ENCODE results near the gene ITPK1. TPM values are rescaled to one million over a fixed set of nuclear protein-coding genes. Genes with fewer than 3 reads are reported as not detected.

ITPK1 gene
- total and polyA plus RNA-seq, 5 donors from 2014 or later, result 19.5 to 54.1 (median 22.1) TPM

DNA sequence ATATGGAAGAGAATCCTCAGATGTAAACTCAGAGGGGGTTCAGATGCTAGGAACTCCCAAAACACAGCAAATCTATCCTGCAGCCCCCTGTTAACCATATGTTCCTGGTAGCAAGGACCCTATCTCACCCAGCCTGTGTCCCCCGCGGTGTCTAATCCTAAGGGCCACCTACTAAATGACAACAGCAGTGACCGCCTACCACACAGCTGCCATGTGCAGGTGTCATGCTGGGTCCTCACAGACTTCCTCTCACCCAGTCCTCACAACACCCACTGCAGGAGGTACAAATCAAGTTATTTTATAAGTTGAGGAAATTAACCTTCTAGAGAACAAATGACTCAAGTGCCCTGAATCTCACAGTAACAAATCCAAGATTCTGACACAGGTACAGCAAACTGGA is 73.9 kb downstream of the ITPK1 start:
- no peaks in the 10 kb centered on the region for H3K9me3 Mint-ChIP-seq
- H3K27me3 Mint-ChIP-seq, result no peaks in the 10 kb centered on the region
- Histone ChIP-seq H3K36me3 (ENCODE audit: control insufficient read depth, insufficient read depth, low read length) (no peaks in the 10 kb centered on the region), H3K4me3 (ENCODE audit: low read depth, low read length) (no peak overlapping the region), H3K4me1 (ENCODE audit: control insufficient read depth, insufficient read depth, low read length, poor library complexity, severe bottlenecking) (peaks cover 7% of the 10 kb centered on the region), H3K27ac (ENCODE audit: insufficient read depth, low read length, poor library complexity, severe bottlenecking) (no peak overlapping the region), H3K9me3 (ENCODE audit: control insufficient read depth in 2 of 2, low read length in 2 of 2) (no peaks in the 10 kb centered on the region), H3K27me3 (ENCODE audit: control insufficient read depth, insufficient read depth, low read length) (no peaks in the 10 kb centered on the region)
- no peak for ATAC-seq (ENCODE audit: low read depth in 2 of 2)
- H3K4me1 Mint-ChIP-seq, result peaks cover 6 to 61% (median 23%) of the 10 kb centered on the region in 4 donors
- no peaks in the 10 kb centered on the region for H3K36me3 Mint-ChIP-seq
- H3K27ac Mint-ChIP-seq, result peak overlapping the region in 2 of 3 donors; percentile 41 to 59
- H3K4me3 Mint-ChIP-seq, result no peak overlapping the region
- DNase-seq, result no peak

DNA sequence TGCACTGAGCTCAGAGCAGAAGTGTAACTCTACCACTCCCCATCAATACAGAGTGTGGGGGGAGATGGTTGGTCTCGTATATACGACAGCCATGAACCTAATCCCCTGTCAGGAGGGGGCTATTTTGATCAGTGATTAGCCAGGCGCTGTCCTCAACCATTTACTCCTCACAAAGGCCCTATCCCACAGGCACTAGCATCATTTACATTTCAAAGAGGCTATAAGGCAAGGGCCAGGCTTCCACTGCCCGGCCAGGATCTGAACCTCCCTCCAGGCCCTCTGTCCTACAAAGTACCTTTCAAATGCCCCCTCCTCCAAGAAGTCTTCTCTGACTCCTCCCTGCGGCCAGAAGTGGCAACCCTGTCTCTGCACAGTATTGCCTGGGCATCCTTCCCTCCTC is 74.7 kb downstream of the ITPK1 start:
- DNase-seq, result no peak
- Histone ChIP-seq H3K27ac (ENCODE audit: insufficient read depth, low read length, poor library complexity, severe bottlenecking) (no peak overlapping the region), H3K4me3 (ENCODE audit: low read depth, low read length) (no peak overlapping the region), H3K4me1 (ENCODE audit: control insufficient read depth, insufficient read depth, low read length, poor library complexity, severe bottlenecking) (peaks cover 7% of the 10 kb centered on the region), H3K36me3 (ENCODE audit: control insufficient read depth, insufficient read depth, low read length) (no peaks in the 10 kb centered on the region), H3K27me3 (ENCODE audit: control insufficient read depth, insufficient read depth, low read length) (no peaks in the 10 kb centered on the region), H3K9me3 (ENCODE audit: control insufficient read depth in 2 of 2, low read length in 2 of 2) (no peaks in the 10 kb centered on the region)
- Mint-ChIP-seq H3K27ac (peak overlapping the region; percentile 73 to 83 (median 82)), H3K4me1 (peaks cover 6 to 58% (median 20%) of the 10 kb centered on the region in 4 donors), H3K36me3 (no peaks in the 10 kb centered on the region), H3K27me3 (no peaks in the 10 kb centered on the region), H3K4me3 (no peak overlapping the region), H3K9me3 (no peaks in the 10 kb centered on the region)
- ATAC-seq (ENCODE audit: low read depth in 2 of 2), result no peak

DNA sequence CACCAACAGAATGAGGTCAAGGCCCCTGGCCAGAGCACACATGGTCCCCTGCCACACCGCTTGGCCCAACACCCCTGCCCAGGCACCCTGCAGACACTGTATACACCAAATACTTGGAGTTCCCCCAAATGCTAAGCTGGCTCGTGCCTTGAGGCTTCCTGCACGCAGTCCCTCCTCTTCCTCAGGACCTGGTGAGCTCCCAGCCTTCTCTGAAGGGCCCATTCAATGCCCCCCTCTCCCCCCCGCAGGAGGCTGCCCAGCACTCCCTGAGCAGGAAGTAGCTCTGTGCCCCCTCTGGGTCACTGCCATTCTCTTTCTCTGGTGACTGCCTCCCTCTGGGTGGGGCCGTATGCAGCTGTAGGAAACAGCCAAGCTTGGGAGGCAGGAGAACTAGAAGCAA is 75.3 kb downstream of the ITPK1 start:
- H3K4me3 ChIP-seq (ENCODE audit: low read depth, low read length), result no peak overlapping the region
- Mint-ChIP-seq H3K36me3 (no peaks in the 10 kb centered on the region), H3K4me3 (no peak overlapping the region), H3K27me3 (no peaks in the 10 kb centered on the region), H3K4me1 (peaks cover 6 to 55% (median 18%) of the 10 kb centered on the region in 4 donors), H3K27ac (peak overlapping the region in 2 of 3 donors; percentile 73 to 83), H3K9me3 (no peaks in the 10 kb centered on the region)
- H3K4me1 ChIP-seq (ENCODE audit: control insufficient read depth, insufficient read depth, low read length, poor library complexity, severe bottlenecking), result peaks cover 7% of the 10 kb centered on the region
- DNase-seq (no peak), ATAC-seq (ENCODE audit: low read depth in 2 of 2) (no peak)
- H3K36me3 ChIP-seq (ENCODE audit: control insufficient read depth, insufficient read depth, low read length), result no peaks in the 10 kb centered on the region
- no peak overlapping the region for H3K27ac ChIP-seq (ENCODE audit: insufficient read depth, low read length, poor library complexity, severe bottlenecking)
- H3K9me3 ChIP-seq (ENCODE audit: control insufficient read depth in 2 of 2, low read length in 2 of 2), result no peaks in the 10 kb centered on the region
- H3K27me3 ChIP-seq (ENCODE audit: control insufficient read depth, insufficient read depth, low read length), result no peaks in the 10 kb centered on the region

DNA sequence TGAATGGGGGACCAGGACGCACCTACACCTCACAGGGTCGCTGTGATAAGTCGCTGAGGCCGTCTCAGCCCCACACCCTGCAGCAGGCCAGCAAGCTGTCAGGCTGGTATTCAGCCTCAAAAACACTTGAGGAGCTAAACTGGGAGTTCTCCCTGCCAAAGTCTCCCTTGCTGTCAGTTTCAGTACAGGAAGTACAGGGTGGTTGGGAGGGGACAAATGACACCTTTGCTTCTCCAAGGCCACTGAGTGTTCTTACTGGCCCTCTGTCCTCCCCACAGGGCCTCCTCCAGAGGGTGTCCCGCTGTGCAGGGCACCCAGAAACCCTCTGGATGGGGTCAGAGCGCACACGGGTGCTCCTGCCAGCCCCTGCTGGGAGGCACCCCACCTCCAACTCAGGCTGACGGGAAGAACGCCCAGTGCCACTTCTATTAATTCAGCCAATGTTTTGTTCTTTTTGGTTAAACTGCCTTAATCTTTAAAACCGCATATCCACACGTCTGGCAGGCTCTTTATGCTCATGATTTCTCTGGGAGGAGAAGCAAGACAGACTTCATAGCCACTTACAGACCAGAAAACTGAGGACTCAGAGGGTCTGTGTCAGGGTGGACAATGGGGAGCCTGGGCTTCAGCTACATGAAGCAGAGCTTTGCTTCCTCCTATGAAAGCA is 75.9 kb downstream of the ITPK1 start:
- H3K4me3 ChIP-seq (ENCODE audit: low read depth, low read length), result no peak overlapping the region
- H3K9me3 ChIP-seq (ENCODE audit: control insufficient read depth in 2 of 2, low read length in 2 of 2), result no peaks in the 10 kb centered on the region
- Mint-ChIP-seq H3K9me3 (no peaks in the 10 kb centered on the region), H3K27me3 (no peaks in the 10 kb centered on the region), H3K27ac (peak overlapping the region in 2 of 3 donors; percentile 42 to 46), H3K4me3 (no peak overlapping the region), H3K36me3 (no peaks in the 10 kb centered on the region), H3K4me1 (peaks cover 6 to 53% (median 19%) of the 10 kb centered on the region in 4 donors)
- no peaks in the 10 kb centered on the region for H3K27me3 ChIP-seq (ENCODE audit: control insufficient read depth, insufficient read depth, low read length)
- H3K27ac ChIP-seq (ENCODE audit: insufficient read depth, low read length, poor library complexity, severe bottlenecking), result no peak overlapping the region
- H3K36me3 ChIP-seq (ENCODE audit: control insufficient read depth, insufficient read depth, low read length), result no peaks in the 10 kb centered on the region
- peaks cover 9% of the 10 kb centered on the region for H3K4me1 ChIP-seq (ENCODE audit: control insufficient read depth, insufficient read depth, low read length, poor library complexity, severe bottlenecking)
- ATAC-seq (ENCODE audit: low read depth in 2 of 2) (no peak), DNase-seq (no peak)

DNA sequence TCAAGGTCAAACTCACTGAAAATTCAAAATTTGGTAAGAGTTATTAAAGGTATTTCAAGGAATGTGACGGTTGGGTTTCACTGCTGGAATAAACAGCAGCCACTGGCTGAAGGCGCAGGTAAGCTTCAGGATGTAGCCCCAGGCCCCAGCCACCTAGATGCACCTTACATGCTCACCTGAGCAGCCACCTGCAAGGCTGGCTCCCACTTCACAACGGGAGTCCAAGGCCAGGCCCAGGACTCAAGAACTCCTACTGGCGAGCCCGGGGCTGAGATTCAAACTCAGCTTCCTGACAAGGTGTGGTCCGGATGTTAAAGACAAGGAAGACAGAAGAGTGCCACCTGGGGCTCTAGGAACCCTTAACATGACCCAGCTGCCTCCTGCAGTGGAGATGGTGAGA is 78.4 kb downstream of the ITPK1 start:
- no peak overlapping the region for H3K27ac ChIP-seq (ENCODE audit: insufficient read depth, low read length, poor library complexity, severe bottlenecking)
- Mint-ChIP-seq H3K4me1 (peaks cover 6 to 52% (median 25%) of the 10 kb centered on the region in 4 donors), H3K27me3 (no peaks in the 10 kb centered on the region), H3K4me3 (peak overlapping the region in 1 of 4 donors; percentile 52), H3K27ac (peak overlapping the region; percentile 80 to 84 (median 83)), H3K36me3 (no peaks in the 10 kb centered on the region), H3K9me3 (no peaks in the 10 kb centered on the region)
- H3K4me3 ChIP-seq (ENCODE audit: low read depth, low read length), result no peak overlapping the region
- ATAC-seq (ENCODE audit: low read depth in 2 of 2) (no peak), DNase-seq (no peak)
- no peaks in the 10 kb centered on the region for H3K27me3 ChIP-seq (ENCODE audit: control insufficient read depth, insufficient read depth, low read length)
- H3K9me3 ChIP-seq (ENCODE audit: control insufficient read depth in 2 of 2, low read length in 2 of 2), result no peaks in the 10 kb centered on the region
- H3K4me1 ChIP-seq (ENCODE audit: control insufficient read depth, insufficient read depth, low read length, poor library complexity, severe bottlenecking), result peaks cover 29% of the 10 kb centered on the region
- H3K36me3 ChIP-seq (ENCODE audit: control insufficient read depth, insufficient read depth, low read length), result no peaks in the 10 kb centered on the region

DNA sequence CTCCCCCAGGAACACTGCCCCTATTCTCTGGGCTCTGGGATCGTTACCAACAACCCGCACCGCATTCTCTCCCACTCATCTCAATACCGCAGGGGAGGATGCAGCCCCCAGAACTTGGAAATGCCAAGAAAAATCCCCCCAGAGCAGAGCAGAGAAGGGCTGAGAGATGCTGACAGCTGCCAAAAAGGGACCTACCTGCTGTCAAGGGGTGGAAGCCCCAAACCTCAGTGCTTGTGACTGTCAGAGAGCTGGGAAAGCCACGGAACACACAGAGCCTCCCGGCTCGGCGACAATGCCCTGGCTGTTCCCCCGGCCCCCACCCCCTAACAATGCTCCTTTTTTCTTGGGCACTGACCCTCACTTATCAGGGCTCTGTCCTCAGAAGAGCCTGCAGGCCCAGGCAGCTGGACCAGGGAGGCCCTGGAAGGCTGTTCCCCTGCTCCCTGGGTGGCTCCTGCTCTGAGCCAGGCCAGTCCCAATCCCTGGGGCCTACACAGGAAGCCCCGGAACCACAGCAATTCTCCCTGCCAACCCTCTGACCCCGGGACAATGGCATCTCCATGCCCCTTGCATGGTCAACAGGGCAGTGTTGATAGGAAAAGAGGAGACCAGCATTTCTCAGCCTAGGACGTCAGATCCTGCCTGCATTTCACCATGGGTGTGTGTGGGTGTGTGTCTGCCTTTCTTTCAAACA is 78.9 kb downstream of the ITPK1 start:
- no peak overlapping the region for H3K4me3 ChIP-seq (ENCODE audit: low read depth, low read length)
- peak overlapping the region; percentile 80 to 84 (median 83) for H3K27ac Mint-ChIP-seq
- ATAC-seq (ENCODE audit: low read depth in 2 of 2) (no peak), DNase-seq (no peak)
- no peak overlapping the region for H3K27ac ChIP-seq (ENCODE audit: insufficient read depth, low read length, poor library complexity, severe bottlenecking)
- no peaks in the 10 kb centered on the region for H3K27me3 Mint-ChIP-seq
- no peaks in the 10 kb centered on the region for H3K27me3 ChIP-seq (ENCODE audit: control insufficient read depth, insufficient read depth, low read length)
- H3K4me1 Mint-ChIP-seq, result peaks cover 6 to 46% (median 26%) of the 10 kb centered on the region in 4 donors
- H3K9me3 Mint-ChIP-seq, result no peaks in the 10 kb centered on the region
- no peaks in the 10 kb centered on the region for H3K36me3 ChIP-seq (ENCODE audit: control insufficient read depth, insufficient read depth, low read length)
- H3K4me1 ChIP-seq (ENCODE audit: control insufficient read depth, insufficient read depth, low read length, poor library complexity, severe bottlenecking), result peaks cover 29% of the 10 kb centered on the region
- no peaks in the 10 kb centered on the region for H3K9me3 ChIP-seq (ENCODE audit: control insufficient read depth in 2 of 2, low read length in 2 of 2)
- no peak overlapping the region for H3K4me3 Mint-ChIP-seq
- no peaks in the 10 kb centered on the region for H3K36me3 Mint-ChIP-seq

DNA sequence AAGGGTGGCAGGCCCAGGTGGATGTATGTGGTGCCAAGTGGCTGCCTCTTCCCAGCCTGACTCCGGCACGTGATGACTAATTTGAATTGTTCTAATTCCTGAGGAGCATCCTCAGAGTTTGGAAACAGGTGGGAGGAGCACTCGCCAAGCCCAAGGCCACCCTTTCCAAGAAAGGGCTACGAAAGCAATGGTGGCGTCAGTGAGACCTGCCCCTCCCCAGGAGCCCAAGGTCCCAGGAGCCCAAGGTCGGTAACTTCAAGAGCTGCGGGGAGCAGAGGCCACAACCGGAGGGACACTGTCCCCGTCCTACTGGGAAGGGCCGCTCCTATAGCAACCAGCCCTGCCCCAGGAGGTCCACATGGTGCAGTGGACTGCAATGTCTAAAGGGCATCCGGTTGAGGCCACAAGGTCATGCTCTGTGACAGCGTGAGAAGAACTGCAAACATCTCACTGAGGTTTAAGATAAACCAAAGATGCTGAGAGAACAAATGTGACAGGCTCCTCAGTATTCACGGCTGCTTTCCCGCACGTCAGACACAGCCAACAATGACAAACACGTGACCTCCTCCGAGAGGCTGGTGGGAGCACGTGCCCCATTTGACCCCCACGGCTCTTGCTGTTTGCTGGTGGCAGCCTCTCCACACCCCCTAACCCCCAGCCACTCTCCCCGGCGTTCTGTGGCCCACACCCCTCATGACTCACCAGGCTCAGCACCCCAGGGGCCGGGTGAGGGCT is 79.6 kb downstream of the ITPK1 start:
- peaks cover 26% of the 10 kb centered on the region for H3K4me1 ChIP-seq (ENCODE audit: control insufficient read depth, insufficient read depth, low read length, poor library complexity, severe bottlenecking)
- ATAC-seq (ENCODE audit: low read depth in 2 of 2), result no peak
- peaks cover 6 to 43% (median 26%) of the 10 kb centered on the region in 4 donors for H3K4me1 Mint-ChIP-seq

More for the DNA sequence above, 79.6 kb downstream of the ITPK1 start:
- DNase-seq, result no peak
- Mint-ChIP-seq H3K4me3 (no peak overlapping the region), H3K9me3 (no peaks in the 10 kb centered on the region), H3K27me3 (no peaks in the 10 kb centered on the region), H3K27ac (no peak overlapping the region), H3K36me3 (no peaks in the 10 kb centered on the region)
- Histone ChIP-seq H3K9me3 (ENCODE audit: control insufficient read depth in 2 of 2, low read length in 2 of 2) (no peaks in the 10 kb centered on the region), H3K27me3 (ENCODE audit: control insufficient read depth, insufficient read depth, low read length) (no peaks in the 10 kb centered on the region), H3K4me3 (ENCODE audit: low read depth, low read length) (no peak overlapping the region), H3K36me3 (ENCODE audit: control insufficient read depth, insufficient read depth, low read length) (no peaks in the 10 kb centered on the region), H3K27ac (ENCODE audit: insufficient read depth, low read length, poor library complexity, severe bottlenecking) (no peak overlapping the region)
